B cell (primary cell): ENCODE data around the gene CHSY3. TPM values are rescaled to one million over a fixed set of nuclear protein-coding genes. Genes with fewer than 3 reads are reported as not detected.

Experiments used
- ATAC-seq: fragments of 200-7000 bp; cut with Tn5 transposase; one replicate; pipeline ENCODE4 v1.10.0; 2021; ENCODE audit warnings: low read depth, mild to moderate bottlenecking, moderate number of reproducible peaks, moderate library complexity
- CTCF ChIA-PET: fragments of 350-600 bp; sonication (Branson Sonifier 250); formaldehyde crosslinking; loops from one replicate; lab custom pipeline; 2021; ENCODE audit warnings: antibody characterized with exemption, inconsistent platforms; lab: Charles Lee
- POLR2A ChIA-PET: fragments of 350-600 bp; sonication (Branson Sonifier 250); formaldehyde crosslinking; loops from one replicate; lab custom pipeline; 2021; ENCODE audit warnings: antibody characterized with exemption; lab: Charles Lee
- DNase-seq: peaks from one replicate; pipeline ENCODE4 v3.0.0; 2013
- H2AFZ ChIP-seq: 2 replicates; pipeline ENCODE4 v1.6.1; 2012; ENCODE audit warnings: mild to moderate bottlenecking, low read depth, low read length; ENCODE audit not compliant: insufficient read depth, poor library complexity, severe bottlenecking
- H3K27ac ChIP-seq, 2 donors: 1 replicate in 1 of 2; 2 replicates in 1 of 2; pipeline ENCODE4 v1.5.1; 2012 to 2013; ENCODE audit warnings: low read length in 2 of 2, mild to moderate bottlenecking in 2 of 2, moderate library complexity in 1 of 2
- H3K27me3 ChIP-seq, 4 experiments: fragments of 200-600 bp in 1 of 4; sonication (generic) in 1 of 4; replicated peaks in 1 of 4; 1 replicate in 2 of 4; 2 replicates in 2 of 4; pipeline versions ENCODE4 v1.6.1 to v1.7.0; 2013 to 2016; ENCODE audit warnings: low read length in 3 of 4, mild to moderate bottlenecking in 2 of 4, mixed read lengths in 1 of 4, moderate library complexity in 1 of 4; ENCODE audit not compliant: insufficient read depth in 4 of 4, control insufficient read depth in 3 of 4; ENCODE audit errors: control extremely low read depth in 1 of 4
- H3K36me3 ChIP-seq, 2 experiments: replicated peaks in 1 of 2; 1 replicate in 1 of 2; 2 replicates in 1 of 2; pipeline versions ENCODE4 v1.6.1 to v1.7.1; 2013; ENCODE audit warnings: low read length in 1 of 2; ENCODE audit not compliant: insufficient read depth in 2 of 2, control insufficient read depth in 1 of 2; ENCODE audit errors: control extremely low read depth in 1 of 2, extremely low read depth in 1 of 2
- H3K4me1 ChIP-seq, 2 donors: fragments of 200-600 bp in 1 of 2; sonication (generic) in 1 of 2; 1 replicate in 1 of 2; 2 replicates in 1 of 2; pipeline versions ENCODE4 v1.5.1 to v1.6.1; 2013 to 2017; ENCODE audit warnings: low read length in 2 of 2; ENCODE audit not compliant: control insufficient read depth in 2 of 2, insufficient read depth in 2 of 2
- H3K4me2 ChIP-seq: replicated peaks from 2 replicates; pipeline ENCODE3; 2012; ENCODE audit warnings: mild to moderate bottlenecking, low read depth, low read length; ENCODE audit not compliant: poor library complexity, severe bottlenecking
- H3K4me3 ChIP-seq, 5 experiments: fragments of 200-600 bp in 1 of 5; sonication (generic) in 1 of 5; 1 replicate in 3 of 5; 2 replicates in 2 of 5; pipeline versions ENCODE4 v1.5.1 to v1.7.0; 2011 to 2016; ENCODE audit warnings: low read length in 4 of 5, mild to moderate bottlenecking in 4 of 5, low read depth in 2 of 5, control low read depth in 1 of 5, moderate library complexity in 1 of 5; ENCODE audit not compliant: insufficient read depth in 1 of 5; ENCODE audit errors: control extremely low read depth in 1 of 5, extremely low read depth in 1 of 5
- H3K79me2 ChIP-seq: fragments of 200-600 bp; sonication (generic); one replicate; pipeline ENCODE4 v1.6.0; 2016; ENCODE audit warnings: low read length; ENCODE audit not compliant: control insufficient read depth, insufficient read depth
- H3K9ac ChIP-seq: fragments of 200-600 bp; sonication (generic); 2 replicates; pipeline ENCODE4 v1.6.1; 2017; ENCODE audit warnings: mild to moderate bottlenecking, low read length, moderate library complexity
- H3K9me3 ChIP-seq, 3 donors: one replicate each; pipeline versions ENCODE4 v1.6.1 to v1.7.1; 2013; ENCODE audit warnings: low read length in 2 of 3; ENCODE audit not compliant: control insufficient read depth in 2 of 3, insufficient read depth in 1 of 3; ENCODE audit errors: control extremely low read depth in 1 of 3
- H4K20me1 ChIP-seq: 2 replicates; pipeline ENCODE4 v1.6.0; 2012; ENCODE audit warnings: mild to moderate bottlenecking, low read length; ENCODE audit not compliant: insufficient read depth, control insufficient read depth, poor library complexity, severe bottlenecking
- H3K27ac Mint-ChIP-seq: one replicate; pipeline ENCODE4 v1.8.0; 2021; ENCODE audit warnings: mixed read lengths
- H3K27me3 Mint-ChIP-seq: one replicate; pipeline ENCODE4 v1.8.0; 2021; ENCODE audit warnings: mixed read lengths
- H3K4me1 Mint-ChIP-seq: one replicate; pipeline ENCODE4 v1.8.0; 2021; ENCODE audit warnings: mixed read lengths
- H3K4me3 Mint-ChIP-seq: one replicate; pipeline ENCODE4 v1.8.0; 2021; ENCODE audit warnings: mixed read lengths
- H3K9me3 Mint-ChIP-seq: one replicate; pipeline ENCODE4 v1.8.0; 2022; ENCODE audit warnings: mixed read lengths; ENCODE audit not compliant: insufficient read depth
- CTCF ChIP-seq: fragments of 200-600 bp; IDR thresholded peaks from one replicate; pipeline ENCODE4 v1.8.0; 2022; ENCODE audit warnings: antibody characterized with exemption, mild to moderate bottlenecking
- EZH2 ChIP-seq: IDR thresholded peaks from 2 replicates; pipeline ENCODE4 v1.6.1; 2012; ENCODE audit warnings: borderline replicate concordance, low read depth, mild to moderate bottlenecking, moderate library complexity, low read length; ENCODE audit not compliant: insufficient read depth, poor library complexity, severe bottlenecking
- WGBS: methylation state at CpG from one replicate; pipeline ENCODE4 v1.1.5; 2013; ENCODE audit warnings: missing lambda C conversion rate; ENCODE audit not compliant: insufficient coverage; 5-methylcytosine and 5-hydroxymethylcytosine counted together
- intact Hi-C: fragments of 100-400 bp; cut with micrococcal nuclease; formaldehyde crosslinking; loops from one replicate; pipeline ENCODE4 v1.10.0; 2022
- polyA plus RNA-seq: library from polyadenylated mRNA; depleted of rRNA; stranded (reverse); fragments of >200 nt; gene quantifications from 2 replicates; pipeline ENCODE4 v1.2.3, GENCODE V29; 2012
- total RNA-seq, 2 donors: library from RNA; stranded (reverse); fragments of 120-200 nt in 1 of 2; gene quantifications; 1 replicate in 1 of 2; 2 replicates in 1 of 2; pipeline versions ENCODE4 v1.2.3 to v1.2.4, GENCODE V29; 2013 to 2022

The CHSY3 gene
- total and polyA plus RNA-seq, 2 donors (not counting 1 experiment from before 2014, with no cell fraction given) = not detected

- Mint-ChIP-seq H3K9me3 (peaks cover 3% of the 10 kb centered on the region), H3K27me3 (peaks cover 4% of the 10 kb centered on the region), H3K4me3 (no peak overlapping the region), H3K4me1 (no peaks in the 10 kb centered on the region), H3K27ac (no peak overlapping the region)
- no peak overlapping the region for H3K4me3 ChIP-seq
- intact Hi-C loops = no loop called here
- no CpG with 5 or more reads among the region's 1 CpG for WGBS
- no peaks in the 10 kb centered on the region for H3K79me2 ChIP-seq
- ChIA-PET POLR2A (no interaction called here), CTCF (interaction anchor here (1.5 kb wide), 1 partner anchor 8 kb away, joined by 3 read pairs; no protein-coding TSS in a partner anchor)
- H2AFZ ChIP-seq = no peak overlapping the region
- ATAC-seq = no peak
- no peak overlapping the region for H3K4me2 ChIP-seq
- H3K4me1 ChIP-seq = no peaks in the 10 kb centered on the region
- no peak overlapping the region for H3K27ac ChIP-seq
- no peaks in the 10 kb centered on the region for H3K36me3 ChIP-seq
- TF ChIP-seq EZH2 = no peak
- TF ChIP-seq CTCF = no peak
- H4K20me1 ChIP-seq = no peaks in the 10 kb centered on the region
- H3K27me3 ChIP-seq = no peaks in the 10 kb centered on the region
- H3K9me3 ChIP-seq = no peaks in the 10 kb centered on the region
- H3K9ac ChIP-seq = no peak overlapping the region
- no peak for DNase-seq
Observed at GRCh38 chr5:130137681-130138080, 233.4 kb downstream of the CHSY3 start.

GRCh38 chr5:130138406-130139045, 234.3 kb downstream of the CHSY3 start:
- H3K4me3 Mint-ChIP-seq = no peak overlapping the region
- Histone ChIP-seq H3K27ac (no peak overlapping the region), H2AFZ (no peak overlapping the region), H3K9ac (no peak overlapping the region), H4K20me1 (no peaks in the 10 kb centered on the region), H3K4me3 (no peak overlapping the region), H3K79me2 (no peaks in the 10 kb centered on the region), H3K27me3 (no peaks in the 10 kb centered on the region), H3K36me3 (no peaks in the 10 kb centered on the region), H3K9me3 (no peaks in the 10 kb centered on the region), H3K4me1 (no peaks in the 10 kb centered on the region), H3K4me2 (no peak overlapping the region)
- ChIA-PET CTCF (interaction anchor here (1.5 kb wide), 1 partner anchor 9 kb away, joined by 3 read pairs; no protein-coding TSS in a partner anchor), POLR2A (no interaction called here)
- intact Hi-C loops = no loop called here
- no peak overlapping the region for H3K27ac Mint-ChIP-seq
- ATAC-seq = no peak
- DNase-seq = no peak
- no peak for TF ChIP-seq CTCF
- no peak for TF ChIP-seq EZH2
- H3K9me3 Mint-ChIP-seq = peaks cover 3% of the 10 kb centered on the region
- H3K4me1 Mint-ChIP-seq = no peaks in the 10 kb centered on the region
- H3K27me3 Mint-ChIP-seq = peaks cover 4% of the 10 kb centered on the region
